Neural cell (in vitro differentiated cells): ENCODE results near the gene DPP10. TPM values are rescaled to one million over a fixed set of nuclear protein-coding genes. Genes with fewer than 3 reads are reported as not detected.

Experiments
- H2AFZ ChIP-seq: fragments of 200-600, 300-800 bp; sonication (generic), shearing (Covaris generic); 2 replicates; pipeline ENCODE4 v1.6.0; 2014; ENCODE audit warnings: low read depth, mild to moderate bottlenecking, antibody characterized with exemption, low read length, moderate library complexity
- H3F3A ChIP-seq: fragments of 200-600 bp; shearing (Covaris generic); 2 replicates; pipeline ENCODE4 v1.6.1; 2016; ENCODE audit warnings: mild to moderate bottlenecking, moderate library complexity, mixed read lengths, antibody characterized with exemption, low read length; ENCODE audit not compliant: insufficient read depth, poor library complexity, severe bottlenecking
- H3K27ac ChIP-seq: fragments of 200-600, 300-800 bp; sonication (generic), shearing (Covaris generic); 2 replicates; pipeline ENCODE4 v1.5.1; 2014; ENCODE audit warnings: mild to moderate bottlenecking, low read length, moderate library complexity
- H3K27me3 ChIP-seq: fragments of 300-800, 200-600 bp; sonication (generic), shearing (Covaris generic); 2 replicates; pipeline ENCODE4 v1.6.0; 2014; ENCODE audit warnings: mild to moderate bottlenecking, low read depth, low read length, moderate library complexity; ENCODE audit not compliant: insufficient read depth
- H3K36me3 ChIP-seq: fragments of 300-800, 200-600 bp; sonication (generic), shearing (Covaris generic); 2 replicates; pipeline ENCODE4 v1.5.1; 2014; ENCODE audit warnings: mild to moderate bottlenecking, antibody characterized with exemption, low read length, moderate library complexity; ENCODE audit not compliant: insufficient read depth
- H3K4me2 ChIP-seq: fragments of 300-800, 200-600 bp; sonication (generic), shearing (Covaris generic); 2 replicates; pipeline ENCODE4 v1.6.0; 2014; ENCODE audit warnings: mild to moderate bottlenecking, low read length
- H3K4me3 ChIP-seq: fragments of 300-800, 200-600 bp; sonication (generic), shearing (Covaris generic); 2 replicates; pipeline ENCODE4 v1.5.1; 2014; ENCODE audit warnings: mild to moderate bottlenecking, low read length, moderate library complexity
- H3K79me2 ChIP-seq: fragments of 200-600 bp; shearing (Covaris generic); replicated peaks from 2 replicates; pipeline ENCODE4 v1.6.0; 2014; ENCODE audit warnings: mild to moderate bottlenecking, low read length, moderate library complexity; ENCODE audit not compliant: insufficient read depth
- H3K9ac ChIP-seq: fragments of 300-800, 200-600 bp; sonication (generic), shearing (Covaris generic); 2 replicates; pipeline ENCODE4 v1.6.1; 2016; ENCODE audit warnings: mild to moderate bottlenecking, low read length, mixed read lengths
- H3K9me2 ChIP-seq: fragments of 200-600 bp; shearing (Covaris generic); 2 replicates; pipeline ENCODE4 v1.6.1; 2016; ENCODE audit warnings: mild to moderate bottlenecking, low read length, mixed read lengths; ENCODE audit not compliant: insufficient read depth
- H3K9me3 ChIP-seq: fragments of 200-600, 300-800 bp; sonication (generic), shearing (Covaris generic); 2 replicates; pipeline ENCODE4 v1.6.1; 2016; ENCODE audit warnings: mild to moderate bottlenecking, mixed run types, low read length, moderate library complexity, mixed read lengths
- H4K20me1 ChIP-seq: fragments of 200-600 bp; shearing (Covaris generic); 2 replicates; pipeline ENCODE4 v1.6.1; 2016; ENCODE audit warnings: mild to moderate bottlenecking, mixed run types; ENCODE audit not compliant: insufficient read depth
- EP300 ChIP-seq: fragments of 450-650 bp; conservative IDR thresholded peaks from 2 replicates; pipeline ENCODE4 v1.6.1; 2014; ENCODE audit warnings: antibody characterized with exemption, mild to moderate bottlenecking, moderate library complexity; ENCODE audit not compliant: poor library complexity, severe bottlenecking
- EZH2 ChIP-seq: fragments of 200-600, 300-800 bp; shearing (Covaris generic), sonication (generic); IDR thresholded peaks from 2 replicates; pipeline ENCODE4 v1.6.1; 2014; ENCODE audit warnings: antibody characterized with exemption, low read length, borderline replicate concordance, mild to moderate bottlenecking; ENCODE audit not compliant: insufficient read depth, poor library complexity, severe bottlenecking
- MXI1 ChIP-seq: fragments of 450-650 bp; conservative IDR thresholded peaks from 2 replicates; pipeline ENCODE4 v1.6.1; 2014; ENCODE audit warnings: antibody characterized with exemption, mild to moderate bottlenecking; ENCODE audit not compliant: poor library complexity, severe bottlenecking
- POLR2AphosphoS5 ChIP-seq: IDR thresholded peaks from 2 replicates; pipeline ENCODE4 v1.6.1; 2012
- RAD21 ChIP-seq: fragments of 450-650 bp; conservative IDR thresholded peaks from 2 replicates; pipeline ENCODE4 v1.6.1; 2014; ENCODE audit warnings: antibody characterized with exemption, mild to moderate bottlenecking, moderate library complexity
- SMC3 ChIP-seq: fragments of 450-650 bp; conservative IDR thresholded peaks from 2 replicates; pipeline ENCODE4 v1.6.1; 2014; ENCODE audit warnings: antibody characterized with exemption, mild to moderate bottlenecking, moderate library complexity; ENCODE audit not compliant: poor library complexity
- TAF1 ChIP-seq: IDR thresholded peaks from 2 replicates; pipeline ENCODE4 v1.6.1; 2012; ENCODE audit warnings: low read depth
- polyA plus RNA-seq: library from polyadenylated mRNA; depleted of rRNA; stranded (reverse); fragments of >200 nt; gene quantifications from 2 replicates; pipeline ENCODE4 v1.2.3, GENCODE V29; 2014
- TF ChIP-seq, protein P1 (sequence below): IDR thresholded peaks from 2 replicates; pipeline ENCODE4 v1.6.1; 2012; ENCODE audit warnings: borderline replicate concordance
- TF ChIP-seq, protein P2 (sequence below): fragments of 450-650 bp; IDR thresholded peaks from 2 replicates; pipeline ENCODE4 v1.5.1; 2014; ENCODE audit warnings: antibody characterized with exemption, mild to moderate bottlenecking, moderate library complexity; ENCODE audit not compliant: poor library complexity, severe bottlenecking

The DPP10 gene
- polyA plus RNA-seq, 1 donor from 2014 or later, result 13.9 TPM

DNA sequence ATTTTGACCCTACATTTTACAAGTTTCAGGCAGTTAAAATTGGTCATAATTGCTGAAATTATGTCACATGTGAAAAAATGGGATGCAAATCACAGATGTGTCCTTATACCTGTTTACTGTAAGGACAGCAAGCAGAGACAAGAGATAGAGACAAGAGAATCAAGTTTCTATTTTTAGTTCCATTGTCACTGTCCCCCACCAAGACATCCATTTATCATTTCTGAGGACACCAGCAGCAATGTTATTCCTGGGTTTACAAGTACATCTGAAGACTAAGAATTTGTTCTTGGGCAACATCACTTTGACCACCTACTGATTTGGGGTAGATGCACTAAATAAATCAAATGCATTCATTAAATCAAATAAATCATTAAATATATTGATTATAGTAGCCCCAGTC lies 1111.7 kb downstream of the DPP10 start:
- H3K27me3 ChIP-seq, result no peaks in the 10 kb centered on the region
- no peak overlapping the region for H3K4me2 ChIP-seq
- H3K9ac ChIP-seq, result no peak overlapping the region
- no peaks in the 10 kb centered on the region for H3K9me3 ChIP-seq
- H3K36me3 ChIP-seq, result no peaks in the 10 kb centered on the region
- H3F3A ChIP-seq, result no peaks in the 10 kb centered on the region
- H3K27ac ChIP-seq, result no peak overlapping the region
- H2AFZ ChIP-seq, result no peak overlapping the region
- no peak overlapping the region for H3K4me3 ChIP-seq
- H4K20me1 ChIP-seq, result no peaks in the 10 kb centered on the region
- H3K9me2 ChIP-seq, result no peaks in the 10 kb centered on the region
- TF ChIP-seq RAD21, result no peak
- TF ChIP-seq, protein P1, sequence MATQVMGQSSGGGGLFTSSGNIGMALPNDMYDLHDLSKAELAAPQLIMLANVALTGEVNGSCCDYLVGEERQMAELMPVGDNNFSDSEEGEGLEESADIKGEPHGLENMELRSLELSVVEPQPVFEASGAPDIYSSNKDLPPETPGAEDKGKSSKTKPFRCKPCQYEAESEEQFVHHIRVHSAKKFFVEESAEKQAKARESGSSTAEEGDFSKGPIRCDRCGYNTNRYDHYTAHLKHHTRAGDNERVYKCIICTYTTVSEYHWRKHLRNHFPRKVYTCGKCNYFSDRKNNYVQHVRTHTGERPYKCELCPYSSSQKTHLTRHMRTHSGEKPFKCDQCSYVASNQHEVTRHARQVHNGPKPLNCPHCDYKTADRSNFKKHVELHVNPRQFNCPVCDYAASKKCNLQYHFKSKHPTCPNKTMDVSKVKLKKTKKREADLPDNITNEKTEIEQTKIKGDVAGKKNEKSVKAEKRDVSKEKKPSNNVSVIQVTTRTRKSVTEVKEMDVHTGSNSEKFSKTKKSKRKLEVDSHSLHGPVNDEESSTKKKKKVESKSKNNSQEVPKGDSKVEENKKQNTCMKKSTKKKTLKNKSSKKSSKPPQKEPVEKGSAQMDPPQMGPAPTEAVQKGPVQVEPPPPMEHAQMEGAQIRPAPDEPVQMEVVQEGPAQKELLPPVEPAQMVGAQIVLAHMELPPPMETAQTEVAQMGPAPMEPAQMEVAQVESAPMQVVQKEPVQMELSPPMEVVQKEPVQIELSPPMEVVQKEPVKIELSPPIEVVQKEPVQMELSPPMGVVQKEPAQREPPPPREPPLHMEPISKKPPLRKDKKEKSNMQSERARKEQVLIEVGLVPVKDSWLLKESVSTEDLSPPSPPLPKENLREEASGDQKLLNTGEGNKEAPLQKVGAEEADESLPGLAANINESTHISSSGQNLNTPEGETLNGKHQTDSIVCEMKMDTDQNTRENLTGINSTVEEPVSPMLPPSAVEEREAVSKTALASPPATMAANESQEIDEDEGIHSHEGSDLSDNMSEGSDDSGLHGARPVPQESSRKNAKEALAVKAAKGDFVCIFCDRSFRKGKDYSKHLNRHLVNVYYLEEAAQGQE, result no peak
- no peak for TF ChIP-seq MXI1
- TF ChIP-seq, protein P2, sequence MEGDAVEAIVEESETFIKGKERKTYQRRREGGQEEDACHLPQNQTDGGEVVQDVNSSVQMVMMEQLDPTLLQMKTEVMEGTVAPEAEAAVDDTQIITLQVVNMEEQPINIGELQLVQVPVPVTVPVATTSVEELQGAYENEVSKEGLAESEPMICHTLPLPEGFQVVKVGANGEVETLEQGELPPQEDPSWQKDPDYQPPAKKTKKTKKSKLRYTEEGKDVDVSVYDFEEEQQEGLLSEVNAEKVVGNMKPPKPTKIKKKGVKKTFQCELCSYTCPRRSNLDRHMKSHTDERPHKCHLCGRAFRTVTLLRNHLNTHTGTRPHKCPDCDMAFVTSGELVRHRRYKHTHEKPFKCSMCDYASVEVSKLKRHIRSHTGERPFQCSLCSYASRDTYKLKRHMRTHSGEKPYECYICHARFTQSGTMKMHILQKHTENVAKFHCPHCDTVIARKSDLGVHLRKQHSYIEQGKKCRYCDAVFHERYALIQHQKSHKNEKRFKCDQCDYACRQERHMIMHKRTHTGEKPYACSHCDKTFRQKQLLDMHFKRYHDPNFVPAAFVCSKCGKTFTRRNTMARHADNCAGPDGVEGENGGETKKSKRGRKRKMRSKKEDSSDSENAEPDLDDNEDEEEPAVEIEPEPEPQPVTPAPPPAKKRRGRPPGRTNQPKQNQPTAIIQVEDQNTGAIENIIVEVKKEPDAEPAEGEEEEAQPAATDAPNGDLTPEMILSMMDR, result no peak
- TF ChIP-seq SMC3, result no peak
- TF ChIP-seq POLR2AphosphoS5, result no peak
- TF ChIP-seq EZH2, result no peak
- no peak for TF ChIP-seq EP300
- no peak for TF ChIP-seq TAF1
- no peaks in the 10 kb centered on the region for H3K79me2 ChIP-seq

DNA sequence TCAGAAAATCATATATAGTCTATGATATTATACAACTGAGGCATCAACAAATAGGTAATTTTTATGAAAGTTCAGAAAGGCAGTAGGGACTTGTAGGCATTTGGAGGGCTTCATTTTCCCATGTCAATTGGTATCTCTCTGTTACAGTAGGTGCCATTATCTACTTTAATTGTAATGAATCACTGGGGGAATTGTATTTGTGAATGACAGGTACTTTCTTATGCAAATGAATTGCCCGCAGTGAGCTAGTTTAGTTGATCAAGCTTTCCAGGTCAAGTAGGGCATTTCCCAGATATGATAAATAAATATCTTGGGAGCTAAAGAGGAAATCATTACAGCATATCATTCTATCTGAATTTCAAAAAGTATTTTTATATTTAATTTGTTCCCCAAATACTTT lies 1116.3 kb downstream of the DPP10 start:
- Histone ChIP-seq H3K4me3 (no peak overlapping the region), H3K9me2 (no peaks in the 10 kb centered on the region), H4K20me1 (no peaks in the 10 kb centered on the region), H3K9ac (no peak overlapping the region), H2AFZ (no peak overlapping the region), H3F3A (no peaks in the 10 kb centered on the region), H3K27ac (no peak overlapping the region), H3K4me2 (peak overlapping the region; percentile 19), H3K36me3 (no peaks in the 10 kb centered on the region), H3K27me3 (no peaks in the 10 kb centered on the region), H3K9me3 (no peaks in the 10 kb centered on the region), H3K79me2 (no peaks in the 10 kb centered on the region)
- TF ChIP-seq EZH2 (no peak), RAD21 (no peak), SMC3 (no peak), TAF1 (no peak), POLR2AphosphoS5 (no peak), EP300 (no peak), MXI1 (no peak)
- TF ChIP-seq, protein P2, result no peak
- TF ChIP-seq, protein P1, result no peak
